GM19193 (cell line): ENCODE measurements around the gene EPB41L4A.

ENCODE experiments used
- POLR2A ChIP-seq: IDR thresholded peaks from 4 replicates; pipeline ENCODE4 v1.6.1; 2011; ENCODE audit not compliant: insufficient read depth, insufficient read length; ENCODE audit errors: extremely low read depth

The EPB41L4A gene

DNA sequence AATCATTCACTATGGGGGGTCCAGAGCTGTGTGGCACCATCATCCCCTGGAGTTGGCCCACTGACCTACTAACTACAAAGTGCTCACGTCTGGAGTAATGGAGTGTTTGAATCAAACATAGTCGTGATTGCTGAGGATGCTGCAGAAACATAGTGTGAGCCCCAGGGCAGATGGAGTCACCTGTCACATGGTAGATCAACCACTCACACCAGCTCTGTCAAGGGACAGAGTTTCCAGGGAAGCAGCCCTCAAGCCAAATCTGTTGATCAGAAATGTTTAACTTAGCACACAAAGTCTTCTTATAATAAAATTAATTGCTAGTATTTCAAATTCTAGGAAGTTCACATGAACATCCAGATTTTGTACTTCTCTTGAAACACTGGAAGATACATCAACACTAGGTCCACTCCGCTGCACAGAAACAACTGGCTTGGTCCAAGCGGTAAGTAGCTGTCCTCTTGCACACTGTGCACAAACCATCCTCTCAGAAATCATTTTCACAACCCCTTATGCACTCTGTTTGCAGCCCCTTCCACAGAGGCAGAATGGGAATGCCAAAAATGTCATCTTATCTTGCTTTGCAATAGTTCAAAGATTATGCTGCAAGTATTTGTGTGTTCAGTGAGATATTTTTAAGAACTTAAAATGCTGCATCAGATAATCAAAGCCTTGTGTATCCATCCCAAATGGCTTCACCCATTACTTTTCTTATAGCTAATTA, 191.0 kb downstream of the EPB41L4A start:
- no peak for TF ChIP-seq POLR2A

DNA sequence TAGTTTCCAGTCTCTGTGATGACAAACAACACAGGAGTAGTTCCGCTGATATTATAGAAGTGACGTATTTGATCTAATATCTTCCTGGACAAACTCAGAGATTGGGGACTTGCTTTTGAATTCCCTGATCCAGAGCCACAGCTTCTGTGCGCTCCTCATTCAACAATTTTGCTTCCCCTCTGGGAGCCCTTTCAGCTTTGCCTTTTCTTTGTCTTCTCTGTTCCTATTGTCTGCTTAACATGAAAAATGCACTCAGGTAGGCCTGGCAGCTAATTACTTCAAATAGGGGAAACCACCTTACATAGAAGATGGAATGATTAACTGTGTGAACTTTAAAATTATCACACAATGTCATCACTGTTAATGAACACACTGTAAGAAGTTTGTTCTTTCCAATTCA, 192.9 kb downstream of the EPB41L4A start:
- no peak for TF ChIP-seq POLR2A

DNA sequence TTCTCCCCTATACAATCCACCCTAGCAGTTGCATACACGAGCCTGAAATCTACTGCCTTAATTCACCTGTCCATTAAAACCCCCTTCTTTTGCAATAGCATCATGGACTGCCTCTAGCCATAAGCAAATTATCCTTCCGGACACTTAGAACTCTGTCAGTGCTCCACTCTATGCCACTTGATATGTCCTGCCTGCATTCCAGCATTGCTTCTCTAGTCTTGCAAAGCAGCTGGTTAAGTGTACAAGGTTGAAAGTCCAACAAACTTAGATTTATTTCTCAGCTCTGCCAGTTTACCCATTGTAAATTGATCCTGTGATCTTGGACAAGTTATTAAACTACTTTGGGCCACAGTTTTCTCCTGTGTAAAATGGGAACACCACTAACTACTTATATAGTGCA, 197.9 kb downstream of the EPB41L4A start:
- TF ChIP-seq POLR2A = no peak

DNA sequence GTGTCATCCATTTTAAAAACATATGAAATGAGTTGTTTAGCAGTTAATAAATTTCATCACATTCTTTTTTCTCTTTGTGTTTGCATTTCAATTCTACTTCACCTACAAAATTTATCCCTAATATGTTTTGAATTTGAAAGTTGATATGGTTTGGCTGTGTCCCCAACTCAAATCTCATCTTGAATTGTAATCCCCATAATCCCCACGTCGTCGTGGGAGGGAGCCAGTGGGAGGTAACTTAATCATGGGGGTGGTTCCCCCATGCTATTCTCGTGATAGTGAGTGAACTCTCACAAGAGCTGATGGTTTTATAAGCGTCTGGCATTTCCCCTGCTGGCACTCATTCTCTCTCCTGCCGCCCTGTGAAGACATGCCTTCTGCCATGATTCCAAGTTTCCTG, 200.1 kb downstream of the EPB41L4A start:
- no peak for TF ChIP-seq POLR2A

DNA sequence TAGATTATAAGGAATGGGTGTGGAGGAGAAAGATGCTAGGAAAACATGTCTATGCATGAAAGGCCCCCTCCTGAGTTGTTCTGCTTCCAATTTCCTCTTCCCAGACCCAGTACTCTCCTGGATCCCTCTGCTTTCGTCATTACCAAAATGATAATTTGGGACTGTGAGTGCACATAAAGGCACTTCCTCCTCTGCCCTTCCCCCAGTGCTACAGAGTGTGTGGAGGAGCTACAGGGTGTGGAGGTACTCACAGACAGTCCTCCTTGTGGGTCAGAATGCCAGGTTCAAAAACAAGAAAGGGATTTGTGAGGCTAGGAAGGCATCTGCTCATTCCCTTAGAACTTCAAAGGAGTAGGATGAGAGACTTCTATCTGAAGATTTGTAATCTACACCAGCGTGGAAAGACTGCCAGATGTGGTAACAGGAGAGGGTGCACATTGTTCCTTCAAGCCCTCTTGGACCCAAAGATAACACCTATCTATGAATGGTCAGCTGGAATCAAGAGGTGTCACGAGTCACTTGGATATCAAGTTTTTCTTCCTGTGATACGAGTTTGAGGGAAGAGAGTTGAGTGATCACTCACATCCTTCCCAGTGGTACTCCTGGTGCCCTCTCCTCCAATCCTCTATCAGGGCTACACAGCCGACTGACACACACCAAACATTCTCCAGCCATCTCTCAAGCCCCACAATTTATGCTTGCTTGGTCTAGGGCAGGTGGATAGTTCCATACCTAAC, 201.1 kb downstream of the EPB41L4A start:
- TF ChIP-seq POLR2A = no peak

GRCh38 chr5:112216140-112216539, 202.9 kb downstream of the EPB41L4A start:
- TF ChIP-seq POLR2A = no peak

GRCh38 chr5:112210430-112211005, 208.6 kb downstream of the EPB41L4A start:
- TF ChIP-seq POLR2A = no peak

GRCh38 chr5:112208699-112209615, 210.1 kb downstream of the EPB41L4A start:
- TF ChIP-seq POLR2A = no peak

- no peak for TF ChIP-seq POLR2A
Observed at GRCh38 chr5:112205846-112206245, 213.2 kb downstream of the EPB41L4A start.

GRCh38 chr5:112203229-112203628, 215.8 kb downstream of the EPB41L4A start:
- TF ChIP-seq POLR2A = no peak

DNA sequence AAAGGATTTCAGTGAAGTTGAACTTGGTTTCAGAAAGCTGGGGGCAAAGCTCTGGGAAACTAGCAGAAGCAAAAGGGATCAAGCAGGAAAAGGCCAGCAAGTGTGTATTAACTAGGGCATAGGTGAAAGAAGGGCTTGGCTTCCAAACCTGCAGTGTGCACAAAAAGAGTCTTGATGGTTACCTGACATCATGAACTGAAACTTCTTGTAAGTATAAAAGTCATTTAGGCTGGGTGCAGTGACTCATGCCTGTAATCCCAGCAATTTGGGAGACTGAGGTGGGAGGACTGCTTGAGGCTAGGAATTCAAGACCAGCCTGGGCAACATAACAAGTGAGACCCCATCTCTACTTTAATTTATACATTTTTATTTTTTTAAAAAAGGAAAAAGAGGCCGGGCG, 216.4 kb downstream of the EPB41L4A start:
- no peak for TF ChIP-seq POLR2A

- TF ChIP-seq POLR2A = no peak
Observed at GRCh38 chr5:112201141-112201540, 217.9 kb downstream of the EPB41L4A start.

- TF ChIP-seq POLR2A = no peak
Observed at GRCh38 chr5:112200131-112200530, 218.9 kb downstream of the EPB41L4A start.

DNA sequence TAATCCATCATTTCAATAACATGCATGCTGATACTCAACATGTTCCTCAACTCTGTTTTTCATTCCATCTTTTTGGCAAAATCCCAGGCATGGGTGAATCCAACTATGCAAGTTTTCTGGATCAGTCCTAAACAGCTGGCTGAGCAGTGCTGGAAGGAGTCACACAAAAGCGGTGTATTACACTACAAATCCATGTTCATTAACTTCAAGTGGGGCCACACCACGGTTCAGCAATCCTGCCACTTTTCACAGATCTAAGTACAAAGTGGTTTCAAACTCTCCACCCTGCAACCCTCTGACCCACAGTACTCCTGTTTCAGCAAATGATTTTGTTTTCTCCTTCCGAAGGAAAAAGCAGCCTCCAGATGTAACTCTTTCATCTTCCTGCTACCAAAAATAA, 222.5 kb downstream of the EPB41L4A start:
- TF ChIP-seq POLR2A = no peak

GRCh38 chr5:112195924-112196323, 223.2 kb downstream of the EPB41L4A start:
- no peak for TF ChIP-seq POLR2A
